ENCODE data around the gene HTRA3.

HTRA3 gene

DNA sequence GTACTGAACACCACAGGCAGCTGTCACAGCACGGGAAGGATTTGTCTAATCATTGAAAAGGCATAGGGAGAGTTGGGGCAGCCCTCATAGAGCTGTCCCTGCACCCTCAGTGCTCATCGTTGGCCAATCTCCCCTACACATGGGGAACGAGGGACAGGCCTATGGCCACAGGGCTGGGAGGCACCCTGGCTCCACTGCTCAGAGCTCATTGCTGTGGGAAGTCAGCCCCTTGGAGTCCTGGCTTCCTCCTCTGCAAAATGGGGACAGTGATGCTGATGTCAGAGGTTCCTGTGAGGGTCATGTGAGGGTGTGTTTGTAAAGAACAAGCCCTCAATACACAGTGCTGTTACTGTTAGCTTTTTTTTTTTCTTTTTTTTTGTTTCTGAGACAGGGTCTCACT is 19.3 kb upstream of the HTRA3 start:
- DNase-seq, result peak; percentile 71

DNA sequence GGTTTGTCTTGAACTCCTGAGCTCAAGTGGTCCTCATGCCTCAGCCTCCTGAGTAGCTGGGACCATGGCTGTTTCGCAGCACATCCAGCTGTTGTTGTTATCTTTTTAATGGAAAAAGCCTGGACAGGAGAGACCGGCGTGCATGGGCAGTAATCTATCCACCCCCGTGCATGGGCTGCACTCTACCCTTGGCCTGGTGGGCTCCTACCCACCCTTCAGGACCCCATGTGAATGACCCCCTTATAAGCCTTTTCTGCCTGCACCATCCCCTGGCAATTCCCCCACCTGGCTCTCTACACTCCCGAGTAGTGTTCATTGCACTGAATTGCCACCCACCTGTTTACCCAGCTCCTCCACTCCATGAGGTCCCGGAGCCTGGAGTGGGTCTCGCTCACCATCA is 18.9 kb upstream of the HTRA3 start:
- DNase-seq, result no peak

DNA sequence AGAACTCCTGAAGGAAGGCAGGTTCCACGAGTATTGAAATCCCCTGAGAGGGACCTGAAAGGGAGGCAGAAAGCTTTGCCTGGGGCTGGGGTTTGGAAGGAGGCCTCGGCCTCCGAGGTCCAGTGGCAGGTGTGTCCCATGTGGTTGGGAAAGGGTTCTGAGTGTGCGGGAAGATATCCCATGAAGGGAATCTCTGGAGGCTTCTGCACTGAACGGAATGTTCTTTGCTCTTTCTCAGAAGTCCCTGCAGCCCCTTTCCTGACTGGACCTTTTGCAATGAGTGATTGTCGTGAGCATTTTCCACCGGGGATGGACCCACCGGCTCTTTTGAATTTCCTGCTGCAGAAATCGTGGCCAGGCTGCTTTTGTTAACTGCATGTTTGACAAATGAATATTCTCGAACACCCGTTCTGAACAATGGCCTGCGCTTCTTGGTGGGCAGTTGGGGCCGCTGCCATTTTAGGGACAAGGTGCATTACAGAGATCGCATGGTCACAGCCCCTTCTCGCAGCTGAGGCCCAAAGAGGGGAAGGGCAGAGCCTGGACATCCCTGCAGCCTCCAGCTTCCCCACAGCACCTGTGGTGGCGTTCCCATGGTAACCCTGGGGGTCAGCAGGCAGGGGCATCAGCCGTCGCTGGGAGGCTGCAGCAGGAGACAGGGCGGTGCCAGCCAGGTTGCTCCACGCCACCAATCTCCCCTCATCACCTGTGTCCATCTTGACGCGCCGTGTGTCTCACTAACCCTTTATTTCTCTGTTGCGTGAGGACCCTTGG is 18.3 kb upstream of the HTRA3 start:
- no peak for DNase-seq

DNA sequence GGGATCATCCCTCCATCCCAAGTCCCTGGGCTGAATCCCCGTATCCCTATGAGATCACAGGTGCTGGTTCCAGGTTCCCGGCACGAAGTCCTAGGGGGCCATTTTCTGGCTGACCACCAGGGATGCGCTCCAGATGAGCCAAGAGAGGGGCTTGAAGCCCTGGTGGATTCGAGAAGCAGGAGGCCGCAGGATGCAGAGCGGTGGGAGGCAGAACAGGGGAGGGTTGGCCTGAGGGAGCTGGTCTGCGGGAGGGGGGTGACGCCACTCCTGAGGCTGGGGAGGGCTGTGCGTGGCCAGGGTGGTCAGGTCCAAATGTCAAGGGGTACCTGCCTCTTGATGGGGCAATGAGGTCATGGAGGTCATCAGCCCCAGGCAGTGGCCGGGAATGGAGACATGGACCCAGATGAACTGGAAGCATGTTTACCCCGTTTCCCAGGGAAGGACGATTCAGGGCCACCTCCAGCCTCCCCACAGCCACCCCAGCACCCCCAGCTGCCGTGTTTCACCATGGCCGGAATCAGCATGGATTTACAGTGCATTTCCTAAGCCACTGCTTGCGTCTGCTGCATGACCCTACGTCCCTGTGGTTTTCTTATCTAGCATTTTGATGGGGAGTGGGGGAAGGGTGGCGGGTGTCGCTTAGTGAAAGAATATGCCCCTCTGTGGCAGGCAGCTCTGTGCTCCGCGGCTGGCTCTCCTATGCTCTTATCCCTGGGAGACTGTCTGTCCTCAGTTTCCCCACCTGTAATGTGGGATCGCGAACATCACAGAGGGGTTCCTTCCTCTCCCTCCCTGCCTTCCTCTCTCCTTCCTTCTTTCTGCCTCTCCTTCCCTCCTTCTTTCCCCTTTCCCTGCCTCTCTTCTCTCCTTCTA is 17.0 kb upstream of the HTRA3 start:
- no peak for DNase-seq

DNA sequence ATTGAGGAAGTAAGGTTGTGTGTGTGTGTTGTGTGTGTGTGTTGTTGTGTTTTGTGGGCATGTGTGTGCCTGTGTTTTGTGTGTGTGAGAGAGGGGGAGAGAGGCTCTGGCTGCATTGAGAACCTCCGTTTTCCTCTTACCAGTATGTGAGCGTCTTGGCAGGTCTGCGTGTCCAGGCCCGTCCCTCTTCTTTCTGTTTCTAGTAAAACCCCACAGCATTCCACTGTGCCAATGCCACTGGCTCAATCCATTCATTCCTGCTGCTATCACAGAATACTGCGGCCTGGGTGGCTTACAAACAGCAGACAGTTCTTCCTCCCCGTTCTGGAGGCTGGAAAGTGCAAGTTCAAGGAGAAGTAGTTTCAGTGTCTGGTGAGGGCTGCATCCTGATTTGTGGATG is 15.5 kb upstream of the HTRA3 start:
- no peak for DNase-seq

DNA sequence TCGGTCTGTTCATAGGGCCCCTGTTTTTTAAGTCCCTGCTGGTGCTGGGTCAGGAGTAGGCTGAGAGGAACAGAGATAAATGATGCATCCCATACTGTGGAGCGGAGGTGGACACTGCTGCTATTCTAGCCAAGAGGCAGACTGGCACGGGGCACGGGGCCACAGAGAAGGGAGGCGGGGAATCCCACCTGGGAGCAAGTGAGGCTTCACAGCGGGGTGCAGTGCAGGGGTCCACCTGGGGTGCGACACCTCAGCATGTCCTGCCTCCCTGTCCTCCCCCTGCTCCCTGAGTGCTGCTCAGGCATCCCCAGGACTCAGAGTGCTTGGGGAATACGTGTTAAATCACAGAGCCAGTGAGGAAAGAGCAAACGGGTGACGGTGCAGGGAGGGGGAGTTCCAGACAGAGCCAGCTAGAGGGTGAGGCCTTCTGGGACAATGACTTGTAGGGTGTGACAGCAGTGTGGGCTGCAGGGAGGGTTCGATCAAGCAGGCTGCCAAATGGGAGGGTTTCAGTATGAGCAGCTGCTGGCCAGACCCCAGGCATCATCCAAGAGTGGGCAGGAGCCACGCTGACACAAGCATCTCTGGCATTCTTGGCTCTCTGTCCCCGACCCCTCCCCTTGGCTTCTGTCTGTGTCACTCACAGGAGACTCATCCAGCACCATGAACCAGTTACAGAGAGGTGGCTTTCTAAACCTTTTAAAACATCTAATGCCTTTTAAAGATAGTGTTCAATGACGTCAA is 13.7 kb upstream of the HTRA3 start:
- DNase-seq, result peak; percentile 29

DNA sequence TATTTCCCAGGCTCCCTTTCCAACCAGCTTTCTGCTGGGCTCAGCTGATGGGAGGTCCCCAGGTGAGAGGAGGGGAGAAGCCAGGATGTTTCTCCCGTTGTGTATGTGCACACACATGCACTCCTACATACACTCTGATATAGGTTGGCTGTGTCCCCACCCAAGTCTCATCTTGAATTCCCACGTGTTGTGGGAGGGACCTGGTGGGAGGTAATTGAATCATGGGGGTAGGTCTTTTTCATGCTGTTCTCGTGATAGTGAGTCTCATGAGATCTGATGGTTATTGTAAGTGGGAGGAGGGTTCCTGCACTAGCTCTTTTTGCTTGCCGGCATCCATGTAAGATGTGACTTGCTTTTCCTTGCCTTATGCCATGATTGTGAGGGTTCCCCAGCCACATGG is 11.7 kb upstream of the HTRA3 start:
- no peak for DNase-seq

DNA sequence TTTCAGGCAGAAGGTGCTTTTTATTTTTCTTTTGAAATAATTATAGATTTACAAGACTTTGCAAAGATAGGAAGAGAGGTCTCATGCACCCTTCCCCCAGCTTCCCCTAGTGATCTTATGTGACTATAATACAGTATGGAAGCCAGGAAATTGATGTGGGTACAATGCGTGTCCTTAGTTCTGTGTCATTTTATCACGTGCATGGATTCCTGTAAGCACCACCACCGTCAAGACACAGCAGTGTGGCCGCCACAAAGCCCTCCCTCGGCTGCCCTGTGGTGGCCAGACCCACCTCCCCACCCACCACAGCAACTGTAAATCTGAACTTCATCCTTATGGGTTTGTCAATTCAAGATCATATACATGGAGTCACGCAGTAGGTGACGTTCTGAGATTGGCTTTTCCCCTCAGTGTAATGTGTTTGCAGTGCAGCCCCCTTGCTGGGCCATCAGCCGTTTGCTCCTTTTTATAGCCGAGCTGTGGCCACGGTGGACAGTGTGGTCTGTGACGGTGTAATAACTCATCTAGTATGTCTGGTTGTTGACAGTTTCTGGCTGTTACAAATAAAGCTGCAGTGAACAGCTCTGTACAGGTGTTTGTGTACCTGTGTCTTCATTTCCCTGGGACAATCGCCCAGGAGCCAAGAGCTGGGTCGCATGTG is 10.9 kb upstream of the HTRA3 start:
- peak; percentile 46 for DNase-seq

DNA sequence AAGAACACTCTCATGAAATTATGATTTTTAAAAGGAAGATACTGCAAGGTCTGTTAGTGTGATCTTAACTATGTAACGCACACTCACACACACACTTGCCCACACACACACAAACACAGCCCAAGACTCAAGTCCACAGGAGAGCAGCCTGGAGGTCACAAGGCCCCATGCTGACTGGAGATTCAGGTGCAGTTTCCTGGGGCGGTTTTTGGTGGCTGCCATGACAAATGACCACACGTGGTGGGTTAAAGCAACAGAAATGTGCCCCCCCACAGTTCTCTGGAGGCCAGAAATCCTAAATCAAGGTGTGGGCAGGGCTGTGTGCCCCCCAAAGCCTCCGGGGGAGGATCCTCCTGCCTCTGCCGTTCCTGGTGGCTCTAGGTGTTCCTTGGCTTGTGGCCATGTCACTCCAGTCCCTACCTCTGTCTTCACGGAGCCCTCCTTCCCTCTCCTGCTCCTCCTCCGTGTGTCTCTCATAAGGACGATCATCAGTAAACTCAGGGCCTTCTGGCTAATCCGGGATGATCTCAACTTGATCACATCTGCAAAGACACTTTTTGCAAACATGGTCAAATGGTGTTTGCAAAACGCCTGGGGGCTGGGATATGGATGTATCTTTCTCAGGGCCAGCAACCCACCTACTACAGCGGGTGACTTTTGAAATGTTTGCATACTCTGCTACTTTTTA is 9.7 kb upstream of the HTRA3 start:
- no peak for DNase-seq

DNA sequence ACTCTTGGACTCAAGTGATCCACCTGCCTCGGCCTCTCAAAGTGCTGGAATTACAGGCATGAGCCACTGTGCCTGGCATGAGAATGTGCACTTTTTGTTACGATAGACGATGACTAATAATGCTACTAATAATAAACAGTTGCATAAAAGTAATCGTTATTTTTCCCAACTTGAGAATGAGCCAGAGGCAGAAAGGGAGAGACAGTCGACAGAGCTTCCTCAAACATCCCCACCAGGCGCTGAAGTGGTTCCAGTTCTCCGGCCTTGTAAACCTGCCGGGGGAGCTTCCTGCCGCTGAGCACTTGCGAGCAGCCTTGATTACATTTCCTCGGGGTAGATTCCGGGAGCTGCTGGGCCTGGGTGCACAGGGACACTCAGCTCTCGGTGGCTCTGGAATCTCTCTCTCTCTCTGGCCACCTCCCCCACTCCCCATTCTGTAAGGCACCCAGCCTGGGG is 8.9 kb upstream of the HTRA3 start:
- DNase-seq, result peak; percentile 73

DNA sequence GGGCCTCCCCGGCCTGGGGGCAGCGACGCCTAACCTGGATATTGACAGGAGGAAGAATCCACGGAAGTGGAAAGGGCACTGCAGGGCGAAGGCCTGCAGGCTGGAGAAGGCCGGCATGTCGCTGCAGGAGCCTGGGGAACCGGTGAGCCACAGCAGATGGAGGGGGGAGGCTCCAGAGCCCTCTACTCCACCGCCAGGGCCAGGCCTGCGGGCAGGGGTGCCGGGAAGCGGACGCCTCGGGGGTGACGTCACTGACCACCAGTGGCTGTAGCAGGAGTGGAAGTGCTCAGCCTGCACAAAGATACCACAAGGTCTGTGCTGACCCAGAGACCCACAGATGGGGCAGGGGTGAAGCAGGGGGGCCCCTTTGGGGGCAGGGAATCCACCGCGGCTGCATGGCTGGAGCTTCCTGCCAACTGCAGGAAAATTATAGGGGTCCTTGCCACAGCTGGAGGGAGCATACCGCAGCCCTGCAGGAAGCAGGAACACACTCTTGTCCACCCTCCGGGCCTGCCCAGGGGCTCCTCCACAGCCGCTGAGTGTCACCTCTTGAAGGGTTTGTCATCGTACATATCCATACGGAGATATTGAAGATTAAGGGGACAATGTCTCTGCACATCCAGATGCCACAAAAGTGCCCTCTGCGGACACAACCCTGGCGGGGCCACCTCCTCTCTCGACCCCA is 7.6 kb upstream of the HTRA3 start:
- DNase-seq, result peak; percentile 74

DNA sequence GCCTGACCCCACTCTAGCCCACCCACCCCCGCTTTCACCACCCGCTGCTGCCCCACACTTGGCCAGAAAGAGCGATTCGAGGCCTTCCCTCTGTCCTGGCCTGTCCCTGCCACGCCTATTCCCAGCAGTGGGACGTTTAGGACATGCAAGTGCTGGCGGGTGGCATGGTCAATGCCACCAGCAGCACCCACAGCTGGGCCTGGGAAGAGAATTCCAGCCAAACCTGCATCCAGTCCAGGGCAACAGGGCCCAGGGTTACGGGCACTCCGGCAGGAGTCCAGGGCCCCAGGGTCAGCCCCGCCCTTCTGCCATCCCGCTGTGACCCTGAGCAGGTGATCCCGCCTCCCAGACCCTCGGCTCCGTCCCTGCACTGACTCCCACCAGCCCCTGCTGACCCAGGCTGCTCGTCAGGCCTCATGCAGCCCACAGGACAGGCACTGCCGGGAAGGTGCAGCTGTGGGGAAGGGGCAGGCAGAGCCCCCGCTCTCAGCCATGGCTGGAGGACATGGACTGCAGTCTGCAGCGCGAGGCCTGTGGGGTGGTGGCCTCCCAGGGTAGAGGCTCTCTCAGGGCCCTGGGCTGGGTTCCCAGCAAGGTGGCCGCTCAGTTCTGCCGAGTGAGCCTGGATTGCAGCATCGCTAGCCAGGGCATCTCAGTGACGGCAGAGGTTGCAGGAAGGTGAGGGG is 6.8 kb upstream of the HTRA3 start:
- DNase-seq, result no peak

DNA sequence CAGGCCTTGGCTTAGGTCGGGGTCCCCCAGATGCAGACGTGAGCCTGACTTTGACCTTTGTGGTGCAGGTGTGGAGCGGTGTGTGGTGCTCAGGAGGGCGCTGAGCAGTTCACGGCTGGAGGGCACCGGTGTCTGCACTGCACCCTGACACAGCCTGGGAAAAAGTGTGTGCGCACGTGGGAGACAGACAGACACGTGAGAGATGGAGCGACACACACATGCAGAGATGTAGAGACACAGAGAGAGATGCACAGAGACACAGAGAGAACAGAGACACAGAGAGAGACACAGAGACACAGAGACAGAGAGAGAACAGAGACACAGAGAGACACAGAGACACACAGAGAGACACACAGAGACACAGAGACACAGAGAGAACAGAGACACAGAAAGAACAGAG is 6.2 kb upstream of the HTRA3 start:
- no peak for DNase-seq

DNA sequence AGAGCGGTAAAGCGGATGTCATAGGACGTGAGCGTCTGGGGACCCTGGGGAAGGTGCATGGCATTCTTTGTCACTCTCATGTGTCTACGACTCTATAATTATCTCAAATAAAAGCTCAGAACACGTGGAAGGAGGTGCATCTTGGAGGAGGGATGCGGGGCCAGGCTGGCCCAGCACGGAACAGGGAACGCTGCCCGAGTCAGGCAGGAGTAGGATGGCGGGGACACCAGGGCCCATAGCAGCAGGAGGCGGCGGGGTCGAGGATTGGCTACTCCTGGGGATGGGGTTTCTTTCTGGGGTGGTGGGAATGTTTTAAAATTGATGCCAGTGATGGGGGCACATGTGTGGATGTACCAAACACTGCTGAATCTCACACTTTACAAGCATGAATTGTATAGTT is 5.4 kb upstream of the HTRA3 start:
- no peak for DNase-seq

DNA sequence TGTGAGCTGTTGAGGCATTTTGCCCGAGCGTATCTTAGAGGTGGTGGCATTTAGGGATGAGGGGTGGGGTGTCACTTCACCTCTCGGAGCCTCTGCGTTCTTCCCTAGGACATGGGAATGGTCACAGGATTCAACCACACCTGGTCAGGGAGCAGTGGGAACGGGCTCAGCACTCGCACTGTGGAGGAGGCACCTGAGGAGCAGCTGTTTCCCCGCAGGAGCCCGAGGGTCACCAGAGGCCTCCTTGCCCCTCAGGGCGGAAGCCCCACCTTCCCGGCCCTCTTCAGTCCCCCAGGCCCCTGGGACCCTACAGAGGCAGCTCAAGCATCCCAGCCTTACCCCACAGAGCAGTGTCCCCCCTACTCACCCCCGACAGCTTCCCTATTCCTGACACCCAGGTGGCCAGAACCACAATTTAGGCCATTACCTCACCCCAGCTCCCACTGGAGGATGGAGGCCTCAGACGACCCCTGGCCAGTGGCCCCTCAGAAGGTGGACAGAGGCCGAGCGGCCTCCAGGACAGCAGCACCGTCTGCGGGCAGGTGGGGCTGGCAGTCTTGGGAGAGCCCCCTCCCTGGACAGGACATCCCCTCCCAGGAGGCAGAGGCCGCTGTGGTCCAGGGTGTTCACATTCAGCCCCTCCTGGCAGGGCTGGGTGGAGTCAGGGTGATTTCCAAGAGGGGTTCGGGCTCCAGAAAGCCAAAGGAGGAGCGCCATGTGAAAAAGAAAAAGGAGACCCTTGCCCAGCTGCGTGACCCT is 4.2 kb upstream of the HTRA3 start:
- no peak for DNase-seq

DNA sequence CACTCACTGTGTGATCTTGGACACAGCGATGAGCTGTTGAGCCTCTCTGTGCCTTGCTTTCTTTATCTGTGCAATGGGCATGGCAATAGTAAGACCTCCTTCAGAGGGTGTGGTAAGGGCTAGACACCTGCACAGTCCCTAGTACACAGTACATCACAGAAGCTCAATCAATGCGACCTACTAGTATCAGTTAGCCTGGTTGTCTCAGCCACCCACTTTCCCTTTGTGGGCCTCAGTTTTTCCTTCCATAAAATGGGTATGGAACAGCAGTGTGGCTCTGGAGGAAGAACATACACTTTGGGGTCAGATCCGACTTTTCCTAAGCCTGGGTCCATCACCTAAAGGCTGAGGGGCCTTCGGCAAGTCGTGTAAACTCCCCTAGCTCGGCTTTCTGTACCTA is 3.5 kb upstream of the HTRA3 start:
- DNase-seq, result no peak

DNA sequence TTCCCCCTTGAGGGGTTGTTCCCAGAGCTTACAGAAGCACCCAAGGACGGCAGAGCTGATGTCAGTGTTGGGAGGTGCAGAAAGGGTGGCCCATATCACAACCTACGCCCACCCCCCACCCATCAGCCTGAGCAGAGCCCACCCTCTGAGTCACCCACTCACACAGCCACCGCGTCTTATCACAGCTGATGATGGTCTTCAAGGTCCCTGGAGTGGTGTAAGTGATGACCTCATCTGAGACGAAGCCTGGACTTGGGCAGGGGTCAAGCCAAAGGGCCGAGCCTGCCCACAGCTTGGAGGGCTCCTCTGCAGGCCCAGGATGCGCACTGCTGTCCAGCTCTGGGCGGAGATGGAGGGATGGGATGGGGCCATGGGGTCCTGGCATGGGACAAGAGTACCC is 3.0 kb upstream of the HTRA3 start:
- DNase-seq, result no peak

DNA sequence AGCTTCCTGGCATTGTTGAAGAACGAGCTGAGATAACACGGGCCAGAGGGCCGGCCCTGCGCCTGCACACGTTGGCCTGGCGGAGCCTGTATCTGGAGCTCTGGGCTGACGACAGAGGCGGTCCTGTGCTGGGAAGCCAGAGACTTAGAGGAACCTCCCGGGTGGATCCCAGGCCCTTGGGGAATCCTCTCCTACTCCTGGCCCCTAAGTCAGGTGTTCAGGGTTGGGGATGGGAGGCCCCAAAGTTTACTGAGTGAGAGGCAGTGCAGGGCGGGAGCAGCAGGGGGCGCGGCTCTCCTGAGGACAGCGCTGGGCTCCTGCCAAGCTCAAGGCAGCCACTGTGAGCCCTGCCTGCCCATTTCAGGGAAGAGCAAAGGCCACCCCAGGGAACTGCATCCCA is 2.5 kb upstream of the HTRA3 start:
- DNase-seq, result peak; percentile 68

DNA sequence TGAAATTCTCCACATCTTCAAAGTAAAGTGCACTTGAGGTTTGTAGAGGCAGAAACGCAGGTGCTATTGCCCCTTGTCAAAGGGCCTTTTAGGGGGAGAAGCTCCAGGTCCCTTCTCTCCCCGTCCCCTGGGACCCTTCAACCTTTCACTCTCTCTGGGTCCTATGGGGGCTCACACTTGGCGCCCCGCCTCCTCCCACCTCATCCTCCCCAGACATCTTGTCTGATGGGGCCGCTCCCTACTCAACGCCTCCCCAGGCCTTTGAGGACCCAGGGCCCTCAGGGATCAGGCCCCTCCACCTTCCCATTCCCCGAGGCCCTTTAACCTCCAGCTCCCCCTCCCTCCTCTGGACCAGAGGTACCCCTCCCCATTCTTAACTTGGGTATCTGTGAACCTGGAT is 1.3 kb upstream of the HTRA3 start:
- DNase-seq, result no peak

DNA sequence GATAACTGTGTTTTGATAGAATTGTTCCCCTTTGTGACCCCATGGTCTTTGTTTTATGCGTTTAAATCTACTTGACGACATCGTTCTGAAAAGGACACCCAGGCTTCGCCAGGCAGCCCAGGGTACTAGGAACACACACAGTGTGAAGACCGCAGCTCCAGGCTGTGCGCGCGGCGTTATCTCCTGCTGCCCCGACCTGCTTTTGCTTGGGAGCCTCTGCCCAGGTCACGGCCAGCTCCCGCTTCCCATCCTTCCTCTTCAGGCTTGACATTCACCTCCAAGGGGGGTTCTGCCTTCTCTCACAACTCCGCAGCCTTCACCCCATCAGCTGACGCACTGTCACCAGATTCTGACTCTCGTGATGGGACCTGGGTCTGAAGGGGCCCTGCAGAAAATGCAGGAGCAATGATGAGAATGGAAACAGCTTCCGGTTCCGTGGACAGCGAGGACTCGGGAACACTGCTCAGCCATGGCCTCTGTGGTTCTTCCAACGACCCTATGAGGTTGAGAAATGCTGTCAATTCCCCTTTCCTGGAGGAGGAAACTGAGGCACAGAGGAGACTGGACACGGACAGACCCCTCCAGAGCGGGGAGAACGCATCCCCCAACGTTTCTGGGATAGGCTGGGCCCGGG is 536 bp upstream of the HTRA3 start:
- DNase-seq, result no peak

All from suppressor macrophage treated with lipopolysaccharide for 4 hours (primary cell).